ENCODE data around the gene RASA4.
"Not testable (repeated sequence)": the region's sequence is repeated elsewhere in the genome, so short reads cannot be mapped to it uniquely, and the experiment has no call there.

RASA4 gene

DNA sequence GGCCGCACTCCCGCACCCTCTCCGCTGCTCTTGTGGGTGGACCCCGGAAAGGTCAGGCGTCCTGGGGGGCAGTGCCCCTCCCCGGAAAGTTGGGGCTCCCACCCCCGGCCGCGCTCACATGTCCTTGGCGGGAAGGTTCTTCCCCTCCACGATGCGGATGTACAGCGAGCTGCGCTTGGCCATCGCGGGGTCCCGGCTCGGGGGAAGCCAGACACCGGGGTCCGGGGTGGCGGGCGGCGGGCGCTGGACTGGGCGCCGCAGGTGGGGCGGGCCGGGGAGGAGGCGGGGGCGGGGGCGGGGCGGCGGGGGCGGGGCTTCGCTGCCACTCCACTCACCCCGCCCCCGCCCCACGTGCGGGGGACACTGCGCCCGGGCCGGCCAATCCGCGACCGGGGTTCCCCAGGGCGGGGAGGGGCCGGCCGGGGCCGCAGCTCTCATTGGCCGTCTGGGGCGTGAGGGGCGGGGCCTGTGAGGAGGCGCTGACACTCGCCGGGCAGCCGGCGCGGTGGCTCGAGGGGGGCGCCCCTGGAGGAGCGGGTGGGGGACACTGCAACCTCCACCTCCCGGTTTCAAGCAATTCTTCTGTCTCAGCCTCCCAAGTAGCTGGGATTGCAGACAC is at the start of gene RASA4:
Gene RASA4 (minus strand): TSS at position 250 of the 619 bp plus-strand sequence. CDS start 67 bp downstream, at position 183.
- DNase-seq, result not testable (repeated sequence)

- not testable (repeated sequence) for DNase-seq
Observed at GRCh38 chr7:102664765-102665164, 48.2 kb upstream of the RASA4 start.

DNA sequence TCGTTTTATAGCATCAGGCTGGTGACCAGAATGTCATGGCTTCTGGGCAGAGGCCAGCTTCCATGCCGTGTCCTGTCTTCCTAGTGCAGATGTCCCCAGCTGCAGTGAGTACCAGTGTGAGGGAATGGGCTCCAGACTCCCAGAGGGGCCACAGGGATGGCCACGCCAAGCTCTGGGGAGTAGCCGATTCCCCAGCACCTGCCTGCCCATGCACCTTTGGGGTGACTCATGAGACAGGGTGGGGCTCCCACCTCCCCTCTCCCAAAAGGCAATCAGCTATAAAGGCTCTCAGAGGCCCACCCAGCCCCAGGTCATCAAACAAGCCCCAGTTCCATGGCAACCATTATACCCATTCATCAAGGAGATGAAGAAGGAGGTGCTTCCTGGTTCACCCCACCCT is 33.4 kb upstream of the RASA4 start, which contains the start of gene SPDYE2B:
Gene SPDYE2B (plus strand): TSS at position 396 of the 400 bp plus-strand sequence. CDS start 2,030 bp downstream, outside the sequence.
- DNase-seq, result not testable (repeated sequence)

DNA sequence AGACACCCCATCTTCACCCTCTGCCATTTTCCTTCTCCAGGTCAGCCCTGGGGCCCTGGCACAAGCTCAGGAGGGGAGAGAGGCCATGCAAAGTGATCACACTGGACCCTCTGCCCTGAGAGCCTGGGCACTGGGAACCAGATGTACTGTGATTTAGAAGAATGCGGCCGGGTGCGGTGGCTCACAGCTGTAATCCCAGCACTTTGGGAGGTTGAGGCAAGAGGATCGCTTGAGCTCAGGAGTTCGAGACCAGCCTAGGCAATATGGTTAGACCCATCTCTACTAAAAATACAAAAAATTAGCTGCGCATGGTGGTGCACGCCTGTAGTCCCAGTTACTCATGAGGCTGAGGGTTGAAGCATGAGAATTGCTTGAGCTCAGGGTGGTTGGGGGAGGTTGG is 31.3 kb upstream of the RASA4 start:
- DNase-seq, result not testable (repeated sequence)

DNA sequence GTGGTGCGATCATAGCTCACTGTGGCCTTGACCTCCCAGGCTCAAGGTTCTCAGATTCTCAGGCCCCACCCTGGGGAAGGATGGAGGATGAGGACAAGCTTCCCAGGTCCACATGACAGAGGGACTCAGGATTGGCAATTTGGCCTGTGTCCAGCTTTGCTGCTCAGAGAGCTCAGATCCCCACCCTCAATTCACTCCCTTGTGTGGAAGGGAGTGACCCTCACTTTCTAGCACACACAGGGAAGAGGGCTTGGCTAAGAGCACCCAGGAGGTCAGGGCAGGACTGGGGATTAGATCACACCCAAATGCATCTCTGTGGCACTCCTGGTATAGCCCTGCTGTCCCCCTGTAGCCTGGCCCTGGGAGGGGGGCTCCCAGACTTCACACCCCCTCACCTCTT is 26.8 kb upstream of the RASA4 start:
- DNase-seq, result not testable (repeated sequence)

DNA sequence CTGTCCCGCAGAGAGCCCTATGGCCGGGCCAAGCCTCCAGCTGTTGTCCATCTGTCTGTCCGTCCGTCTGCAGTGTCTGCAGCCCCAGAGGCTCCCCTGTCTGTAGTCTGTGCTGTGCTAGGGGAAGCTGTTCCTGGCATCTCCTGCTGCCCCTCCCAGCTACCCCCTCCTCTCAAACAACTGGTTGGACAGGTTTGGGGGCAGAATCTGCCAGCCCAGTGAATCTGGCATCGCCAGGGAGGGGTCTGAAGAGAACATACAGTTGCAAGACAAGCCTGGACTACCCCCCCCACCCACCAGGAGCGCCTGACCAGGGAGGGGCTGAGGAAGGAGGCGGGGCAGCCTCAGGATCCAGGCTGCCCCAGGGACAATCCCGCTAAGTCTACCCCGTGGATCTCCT is 26.1 kb upstream of the RASA4 start, which contains the start of gene UPK3BL1:
Gene UPK3BL1 (minus strand): TSS at position 101 of the 400 bp plus-strand sequence. CDS start 50 bp downstream, at position 51.
- not testable (repeated sequence) for DNase-seq

DNA sequence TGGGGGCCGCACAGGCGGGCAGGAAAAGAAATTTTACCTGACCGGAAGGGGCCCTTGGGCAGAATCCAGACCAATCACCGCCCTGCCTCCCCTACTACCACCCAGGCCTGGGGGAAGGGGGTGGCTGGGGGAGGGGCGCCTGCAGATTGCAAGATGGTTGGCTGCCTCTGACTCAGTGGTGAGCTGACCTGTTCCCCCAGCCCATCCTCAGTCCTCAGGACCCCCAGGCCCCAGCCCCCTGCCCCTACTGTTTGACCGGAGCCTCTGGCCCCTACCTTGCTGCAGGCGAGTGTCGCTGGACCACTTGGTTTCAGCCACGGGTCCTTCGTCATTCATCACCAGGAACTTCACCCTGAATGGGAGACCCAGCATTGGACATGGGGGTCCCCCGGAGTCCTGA is 22.3 kb upstream of the RASA4 start:
- DNase-seq, result not testable (repeated sequence)

GRCh38 chr7:102636956-102637355 is 20.4 kb upstream of the RASA4 start:
- not testable (repeated sequence) for DNase-seq

DNA sequence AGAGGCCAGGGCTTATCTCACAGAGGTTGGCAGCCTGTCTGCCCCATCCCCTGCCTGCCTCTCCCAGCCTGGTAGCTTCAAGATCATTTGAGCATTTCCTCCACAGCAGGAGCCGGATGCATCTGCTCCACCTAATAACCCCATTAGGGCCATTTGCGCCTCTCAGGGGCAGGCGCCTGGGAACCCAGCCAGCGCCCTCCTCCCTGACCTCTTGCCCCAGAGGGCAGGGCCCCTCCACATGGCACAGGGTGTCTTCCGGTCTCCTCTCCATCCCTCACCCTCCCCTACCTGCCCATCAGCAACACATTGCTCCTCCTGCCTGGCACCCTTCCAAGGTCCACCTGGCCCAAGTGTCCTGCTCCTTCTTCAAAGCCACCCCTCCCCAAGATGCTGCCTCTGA is 18.8 kb upstream of the RASA4 start:
- not testable (repeated sequence) for DNase-seq

GRCh38 chr7:102634299-102634698 is 17.7 kb upstream of the RASA4 start:
- DNase-seq, result not testable (repeated sequence)

- not testable (repeated sequence) for DNase-seq
Observed at GRCh38 chr7:102630622-102631021, 14.1 kb upstream of the RASA4 start.

- DNase-seq, result not testable (repeated sequence)
Observed at GRCh38 chr7:102627271-102627904, 10.8 kb upstream of the RASA4 start.

- DNase-seq, result not testable (repeated sequence)
Observed at GRCh38 chr7:102618122-102618521, 1.6 kb upstream of the RASA4 start.

- not testable (repeated sequence) for DNase-seq
Observed at GRCh38 chr7:102615930-102616329, 626 bp downstream of the RASA4 start.

DNA sequence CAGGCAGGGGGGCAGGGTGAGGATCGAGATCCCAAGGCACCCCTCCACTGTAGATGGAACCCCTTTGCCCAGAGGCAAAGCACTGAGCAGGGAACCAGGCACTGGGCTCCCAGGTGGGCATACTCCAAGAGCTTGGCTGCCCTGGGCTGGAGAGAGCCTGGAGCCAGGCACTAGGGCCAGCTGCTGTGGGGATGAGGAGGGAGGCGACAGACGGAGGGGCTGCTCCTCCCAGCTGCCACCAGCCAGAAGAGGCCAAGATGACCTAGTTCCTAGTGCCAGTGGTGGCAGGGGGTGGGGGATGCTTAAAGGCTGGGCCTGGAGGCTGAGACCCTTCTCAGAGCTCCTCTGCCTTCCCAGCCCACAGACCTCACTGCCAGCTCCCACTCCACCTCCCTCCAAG is 1.7 kb downstream of the RASA4 start:
- not testable (repeated sequence) for DNase-seq

GRCh38 chr7:102614346-102614697 is 2.2 kb downstream of the RASA4 start:
- not testable (repeated sequence) for DNase-seq

- not testable (repeated sequence) for DNase-seq
Observed at GRCh38 chr7:102613575-102614345, 2.8 kb downstream of the RASA4 start.

GRCh38 chr7:102611675-102612325 is 4.8 kb downstream of the RASA4 start:
- DNase-seq, result peak; percentile 11

DNA sequence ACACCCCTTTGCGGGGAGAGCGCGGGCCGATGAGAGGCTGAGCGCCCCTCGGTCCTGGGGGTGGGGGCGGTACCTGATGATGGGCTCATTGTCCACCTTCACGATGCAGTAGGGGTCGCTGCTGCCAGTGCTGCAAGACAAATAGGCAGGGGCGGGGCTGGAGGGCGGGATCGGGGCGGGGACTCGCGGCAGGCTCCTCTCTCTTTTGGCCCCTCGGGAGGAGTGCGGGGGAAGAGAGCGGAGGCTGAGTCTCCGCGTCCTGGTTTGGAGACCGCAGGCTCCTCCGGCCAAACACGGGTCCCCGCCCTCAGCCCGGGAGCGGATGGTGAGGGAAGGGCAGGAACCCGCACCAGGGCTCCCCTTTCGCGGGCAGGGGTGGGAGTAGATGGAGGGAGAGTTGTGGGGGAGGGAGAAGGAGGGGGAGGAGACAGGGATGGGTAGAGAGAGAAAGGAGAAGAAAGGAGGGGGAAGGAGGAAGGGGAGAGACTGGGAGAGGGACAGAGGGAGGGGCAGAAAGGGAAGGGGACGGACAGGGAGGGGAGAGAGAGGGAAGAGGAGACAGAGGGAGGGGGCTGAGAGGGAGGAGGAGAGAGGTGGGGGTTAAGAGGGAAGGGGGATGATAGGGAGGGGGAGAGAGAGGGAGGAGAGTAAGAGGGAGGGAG is 5.4 kb downstream of the RASA4 start:
- DNase-seq, result not testable (repeated sequence)

DNA sequence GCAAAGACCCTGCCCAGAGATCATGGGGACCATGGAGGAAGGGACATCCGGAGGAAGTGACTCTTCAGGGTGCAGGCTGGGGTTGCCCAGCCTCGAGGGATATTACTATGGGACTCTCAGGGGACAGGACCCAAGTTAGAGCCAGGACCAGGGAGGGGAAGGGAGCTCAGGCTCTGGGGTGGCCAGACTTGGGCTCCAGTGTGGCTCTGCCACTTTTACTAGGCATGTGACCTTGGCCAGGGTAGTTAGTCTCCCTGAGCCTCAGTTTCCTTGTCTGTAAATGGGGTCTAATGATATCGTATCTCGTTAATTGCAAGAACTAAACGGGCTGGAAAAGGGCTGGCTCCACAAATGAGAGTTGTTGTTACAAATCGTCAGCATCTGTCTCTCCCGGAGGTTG is 6.1 kb downstream of the RASA4 start:
- DNase-seq, result not testable (repeated sequence)

GRCh38 chr7:102609734-102610133 is 6.8 kb downstream of the RASA4 start:
- not testable (repeated sequence) for DNase-seq

GRCh38 chr7:102606848-102607247 is 9.7 kb downstream of the RASA4 start:
- DNase-seq, result not testable (repeated sequence)
